ENCODE results near the gene MRPL17.

Gene MRPL17

DNA sequence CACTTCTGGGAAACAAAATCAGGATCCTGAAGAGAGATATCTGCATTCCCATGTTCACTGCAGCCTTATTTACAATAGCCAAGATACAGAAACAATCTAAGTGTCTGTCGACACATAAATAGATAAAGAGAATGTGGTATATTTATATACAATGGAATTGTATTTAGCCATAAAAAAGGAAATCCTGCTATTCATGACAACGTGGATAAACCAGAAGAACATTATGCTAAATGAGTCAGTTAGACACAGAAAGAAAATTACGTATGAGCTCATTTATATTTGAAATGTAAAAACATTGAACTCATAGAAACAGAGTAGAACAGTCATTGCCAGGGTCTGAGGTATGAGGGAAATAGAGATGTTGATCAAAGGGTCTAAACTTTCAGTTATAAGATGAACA lies 6.1 kb downstream of the MRPL17 start:
- Histone ChIP-seq H3K79me2 (ENCODE audit: insufficient read depth, low read length) (peaks cover 30% of the 10 kb centered on the region), H4K20me1 (ENCODE audit: insufficient read depth, low read length, poor library complexity, severe bottlenecking) (peaks cover 26% of the 10 kb centered on the region), H3K4me1 (ENCODE audit: insufficient read depth, low read length, poor library complexity, severe bottlenecking) (peaks cover 50% of the 10 kb centered on the region), H3K36me3 (ENCODE audit: insufficient read depth, low read length) (peaks cover 9% of the 10 kb centered on the region), H3K9me3 (ENCODE audit: insufficient read depth, low read depth, low read length) (no peaks in the 10 kb centered on the region), H3F3A (ENCODE audit: low read depth) (no peaks in the 10 kb centered on the region), H3K4me2 (ENCODE audit: low read depth, low read length, poor library complexity, severe bottlenecking) (no peak overlapping the region), H3K9ac (ENCODE audit: low read depth, low read length, poor library complexity, severe bottlenecking) (no peak overlapping the region), H3K4me3 (ENCODE audit: low read length, poor library complexity, severe bottlenecking) (no peak overlapping the region), H3K9me2 (replicated peaks; ENCODE audit: low read depth, low read length) (no peaks in the 10 kb centered on the region), H2AFZ (ENCODE audit: low read length) (no peak overlapping the region), H3K27me3 (ENCODE audit: insufficient read depth, low read length, poor library complexity, severe bottlenecking) (no peaks in the 10 kb centered on the region)
- TF ChIP-seq EZH2phosphoT487 (IDR thresholded peaks at IDR 0.05; ENCODE audit: borderline replicate concordance), result no peak
- TF ChIP-seq, protein P1, sequence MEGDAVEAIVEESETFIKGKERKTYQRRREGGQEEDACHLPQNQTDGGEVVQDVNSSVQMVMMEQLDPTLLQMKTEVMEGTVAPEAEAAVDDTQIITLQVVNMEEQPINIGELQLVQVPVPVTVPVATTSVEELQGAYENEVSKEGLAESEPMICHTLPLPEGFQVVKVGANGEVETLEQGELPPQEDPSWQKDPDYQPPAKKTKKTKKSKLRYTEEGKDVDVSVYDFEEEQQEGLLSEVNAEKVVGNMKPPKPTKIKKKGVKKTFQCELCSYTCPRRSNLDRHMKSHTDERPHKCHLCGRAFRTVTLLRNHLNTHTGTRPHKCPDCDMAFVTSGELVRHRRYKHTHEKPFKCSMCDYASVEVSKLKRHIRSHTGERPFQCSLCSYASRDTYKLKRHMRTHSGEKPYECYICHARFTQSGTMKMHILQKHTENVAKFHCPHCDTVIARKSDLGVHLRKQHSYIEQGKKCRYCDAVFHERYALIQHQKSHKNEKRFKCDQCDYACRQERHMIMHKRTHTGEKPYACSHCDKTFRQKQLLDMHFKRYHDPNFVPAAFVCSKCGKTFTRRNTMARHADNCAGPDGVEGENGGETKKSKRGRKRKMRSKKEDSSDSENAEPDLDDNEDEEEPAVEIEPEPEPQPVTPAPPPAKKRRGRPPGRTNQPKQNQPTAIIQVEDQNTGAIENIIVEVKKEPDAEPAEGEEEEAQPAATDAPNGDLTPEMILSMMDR (conservative IDR thresholded peaks at IDR 0.05; ENCODE audit: low read length), result no peak

DNA sequence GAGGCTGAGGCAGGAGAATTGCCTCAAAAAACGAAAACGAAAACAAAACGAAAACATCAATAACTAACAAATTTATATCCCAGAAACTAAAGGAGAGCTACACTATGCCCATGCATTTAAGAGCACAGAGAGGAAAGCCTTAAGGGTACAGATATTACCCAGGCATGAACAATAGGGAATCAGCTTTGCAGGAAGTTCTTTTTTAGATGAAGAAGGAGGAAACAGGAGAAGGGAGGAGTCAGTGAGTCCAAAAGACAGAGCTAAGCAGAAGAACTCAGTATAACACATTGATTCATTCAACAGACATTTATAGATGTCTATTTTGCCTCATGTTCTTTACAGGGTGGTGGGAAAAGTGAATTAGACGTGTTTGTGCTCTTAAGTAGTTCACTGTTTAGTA lies 8.3 kb downstream of the MRPL17 start:
- Histone ChIP-seq H3K79me2 (ENCODE audit: insufficient read depth, low read length) (peaks cover 9% of the 10 kb centered on the region; the same call in 1 of the 2 replicates), H3K9me2 (replicated peaks; ENCODE audit: low read depth, low read length) (no peaks in the 10 kb centered on the region), H3K4me1 (ENCODE audit: insufficient read depth, low read length, poor library complexity, severe bottlenecking) (peaks cover 52% of the 10 kb centered on the region), H3K4me2 (ENCODE audit: low read depth, low read length, poor library complexity, severe bottlenecking) (no peak overlapping the region), H4K20me1 (ENCODE audit: insufficient read depth, low read length, poor library complexity, severe bottlenecking) (peaks cover 7% of the 10 kb centered on the region), H3F3A (ENCODE audit: low read depth) (no peaks in the 10 kb centered on the region), H3K9ac (ENCODE audit: low read depth, low read length, poor library complexity, severe bottlenecking) (no peak overlapping the region), H3K27me3 (ENCODE audit: insufficient read depth, low read length, poor library complexity, severe bottlenecking) (no peaks in the 10 kb centered on the region), H3K9me3 (ENCODE audit: insufficient read depth, low read depth, low read length) (no peaks in the 10 kb centered on the region), H2AFZ (ENCODE audit: low read length) (no peak overlapping the region), H3K4me3 (ENCODE audit: low read length, poor library complexity, severe bottlenecking) (no peak overlapping the region), H3K36me3 (ENCODE audit: insufficient read depth, low read length) (no peaks in the 10 kb centered on the region; the same call in 1 of the 2 replicates)
- TF ChIP-seq, protein P1 (conservative IDR thresholded peaks at IDR 0.05; ENCODE audit: low read length), result no peak
- no peak for TF ChIP-seq EZH2phosphoT487 (IDR thresholded peaks at IDR 0.05; ENCODE audit: borderline replicate concordance)

DNA sequence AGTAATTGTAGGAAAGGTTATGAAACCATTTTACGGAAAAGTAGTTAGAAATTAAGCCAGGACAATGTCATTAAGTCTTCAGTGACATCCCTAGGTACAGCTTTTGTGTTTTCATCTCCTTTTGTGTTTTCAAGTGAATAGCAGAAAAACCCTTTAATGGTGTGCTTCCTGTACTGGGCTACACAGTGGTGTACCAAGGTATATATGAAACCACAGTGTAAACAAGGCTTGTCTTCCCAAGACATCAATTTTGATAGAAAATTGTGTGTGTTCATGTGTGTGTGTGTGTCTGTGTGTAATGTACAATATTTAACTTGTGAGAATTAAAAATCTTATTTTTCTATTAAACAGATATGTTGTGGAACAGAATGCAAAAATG lies 8.9 kb downstream of the MRPL17 start:
- H3K27me3 ChIP-seq (ENCODE audit: insufficient read depth, low read length, poor library complexity, severe bottlenecking), result no peaks in the 10 kb centered on the region
- no peaks in the 10 kb centered on the region for H3F3A ChIP-seq (ENCODE audit: low read depth)
- H3K9ac ChIP-seq (ENCODE audit: low read depth, low read length, poor library complexity, severe bottlenecking), result no peak overlapping the region
- H3K9me2 ChIP-seq (replicated peaks; ENCODE audit: low read depth, low read length), result no peaks in the 10 kb centered on the region
- TF ChIP-seq EZH2phosphoT487 (IDR thresholded peaks at IDR 0.05; ENCODE audit: borderline replicate concordance), result no peak
- TF ChIP-seq, protein P1 (conservative IDR thresholded peaks at IDR 0.05; ENCODE audit: low read length), result no peak
- H3K4me2 ChIP-seq (ENCODE audit: low read depth, low read length, poor library complexity, severe bottlenecking), result peak overlapping the region; percentile 17
- H3K9me3 ChIP-seq (ENCODE audit: insufficient read depth, low read depth, low read length), result no peaks in the 10 kb centered on the region
- peaks cover 1% of the 10 kb centered on the region for H4K20me1 ChIP-seq (ENCODE audit: insufficient read depth, low read length, poor library complexity, severe bottlenecking)
- H3K36me3 ChIP-seq (ENCODE audit: insufficient read depth, low read length), result no peaks in the 10 kb centered on the region; the same call in 1 of the 2 replicates
- H3K4me1 ChIP-seq (ENCODE audit: insufficient read depth, low read length, poor library complexity, severe bottlenecking), result peaks cover 50% of the 10 kb centered on the region
- H3K79me2 ChIP-seq (ENCODE audit: insufficient read depth, low read length), result peaks cover 3% of the 10 kb centered on the region; the same call in 1 of the 2 replicates
- no peak overlapping the region for H3K4me3 ChIP-seq (ENCODE audit: low read length, poor library complexity, severe bottlenecking)
- no peak overlapping the region for H2AFZ ChIP-seq (ENCODE audit: low read length)

Measured in Loucy (cell line).